ENCODE measurements around the gene MS4A10. TPM values are rescaled to one million over a fixed set of nuclear protein-coding genes. Genes with fewer than 3 reads are reported as not detected.

The MS4A10 gene
- total and polyA plus RNA-seq, 10 of the 15 experiments (the other 5 are each of a cell fraction or from before 2014, with no cell fraction given) = not detected

DNA sequence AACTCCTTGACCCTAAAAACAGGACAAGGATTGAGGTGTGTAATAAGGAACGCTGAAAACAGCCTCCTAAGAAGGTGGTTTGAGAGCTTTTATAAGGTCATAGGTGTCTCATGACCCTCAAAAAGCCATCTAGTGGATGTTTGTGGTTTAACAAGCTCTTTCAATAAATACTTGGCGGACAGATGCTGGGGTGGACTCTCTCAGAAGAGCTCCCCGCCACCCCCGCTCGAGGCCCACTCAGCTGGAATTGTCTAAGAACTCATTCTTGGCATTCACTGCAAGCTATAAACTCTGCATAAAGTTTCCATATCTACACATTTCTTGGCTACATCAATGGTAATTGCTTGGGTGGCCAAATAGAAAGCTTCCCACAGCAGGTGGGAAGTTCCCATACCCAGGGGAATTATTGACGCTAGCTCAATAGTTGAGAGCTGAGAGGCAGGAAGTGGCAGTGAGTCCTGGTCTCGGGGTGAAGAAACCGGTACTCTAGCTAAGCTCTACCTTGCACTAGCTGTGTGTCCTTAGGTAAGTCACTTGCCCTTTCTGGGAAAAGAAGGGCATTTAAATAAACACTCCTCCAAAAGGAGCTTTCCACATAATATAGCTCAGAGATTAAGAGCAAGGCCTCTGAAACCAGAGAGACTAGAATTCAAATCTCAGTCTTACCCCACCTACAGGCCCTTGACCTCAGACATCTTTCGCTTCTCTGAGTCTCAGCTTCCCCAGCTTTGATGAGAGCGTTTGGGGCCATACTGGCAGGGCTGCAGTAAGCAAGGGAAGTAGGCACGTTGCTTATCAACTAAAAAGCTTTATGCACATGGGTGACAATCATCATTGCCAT lies 22.1 kb upstream of the MS4A10 start (continued):
- TF ChIP-seq PBX3 (IDR thresholded peaks at IDR 0.05; ENCODE audit: insufficient replicate concordance, low read depth, low read length) = no peak
- no peak; the same call in 1 of the 2 replicates for TF ChIP-seq MXI1 (IDR thresholded peaks at IDR 0.05; ENCODE audit: low read depth, low read length)
- no peak for TF ChIP-seq JUND (IDR thresholded peaks at IDR 0.05; ENCODE audit: low read depth, low read length)
- TF ChIP-seq SPI1 (IDR thresholded peaks at IDR 0.05; ENCODE audit: borderline replicate concordance, insufficient read depth, low read depth, low read length) = peak; percentile 65; the same call in 1 of the 2 replicates
- TF ChIP-seq CBX3 (IDR thresholded peaks at IDR 0.05; ENCODE audit: borderline replicate concordance, low read depth) = no peak
- TF ChIP-seq ZNF384 (IDR thresholded peaks at IDR 0.05; ENCODE audit: borderline replicate concordance, low read depth, low read length) = no peak
- peak; percentile 94 for TF ChIP-seq NFXL1 (IDR thresholded peaks at IDR 0.05; ENCODE audit: borderline replicate concordance)
- TF ChIP-seq, protein P1, sequence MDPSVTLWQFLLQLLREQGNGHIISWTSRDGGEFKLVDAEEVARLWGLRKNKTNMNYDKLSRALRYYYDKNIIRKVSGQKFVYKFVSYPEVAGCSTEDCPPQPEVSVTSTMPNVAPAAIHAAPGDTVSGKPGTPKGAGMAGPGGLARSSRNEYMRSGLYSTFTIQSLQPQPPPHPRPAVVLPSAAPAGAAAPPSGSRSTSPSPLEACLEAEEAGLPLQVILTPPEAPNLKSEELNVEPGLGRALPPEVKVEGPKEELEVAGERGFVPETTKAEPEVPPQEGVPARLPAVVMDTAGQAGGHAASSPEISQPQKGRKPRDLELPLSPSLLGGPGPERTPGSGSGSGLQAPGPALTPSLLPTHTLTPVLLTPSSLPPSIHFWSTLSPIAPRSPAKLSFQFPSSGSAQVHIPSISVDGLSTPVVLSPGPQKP (IDR thresholded peaks at IDR 0.05; ENCODE audit: low read depth, low read length) = no peak
- no peak for TF ChIP-seq CEBPB (IDR thresholded peaks at IDR 0.05; ENCODE audit: borderline replicate concordance in 1 of 2, low read depth in 2 of 2, low read length in 2 of 2)
- TF ChIP-seq, protein P2, sequence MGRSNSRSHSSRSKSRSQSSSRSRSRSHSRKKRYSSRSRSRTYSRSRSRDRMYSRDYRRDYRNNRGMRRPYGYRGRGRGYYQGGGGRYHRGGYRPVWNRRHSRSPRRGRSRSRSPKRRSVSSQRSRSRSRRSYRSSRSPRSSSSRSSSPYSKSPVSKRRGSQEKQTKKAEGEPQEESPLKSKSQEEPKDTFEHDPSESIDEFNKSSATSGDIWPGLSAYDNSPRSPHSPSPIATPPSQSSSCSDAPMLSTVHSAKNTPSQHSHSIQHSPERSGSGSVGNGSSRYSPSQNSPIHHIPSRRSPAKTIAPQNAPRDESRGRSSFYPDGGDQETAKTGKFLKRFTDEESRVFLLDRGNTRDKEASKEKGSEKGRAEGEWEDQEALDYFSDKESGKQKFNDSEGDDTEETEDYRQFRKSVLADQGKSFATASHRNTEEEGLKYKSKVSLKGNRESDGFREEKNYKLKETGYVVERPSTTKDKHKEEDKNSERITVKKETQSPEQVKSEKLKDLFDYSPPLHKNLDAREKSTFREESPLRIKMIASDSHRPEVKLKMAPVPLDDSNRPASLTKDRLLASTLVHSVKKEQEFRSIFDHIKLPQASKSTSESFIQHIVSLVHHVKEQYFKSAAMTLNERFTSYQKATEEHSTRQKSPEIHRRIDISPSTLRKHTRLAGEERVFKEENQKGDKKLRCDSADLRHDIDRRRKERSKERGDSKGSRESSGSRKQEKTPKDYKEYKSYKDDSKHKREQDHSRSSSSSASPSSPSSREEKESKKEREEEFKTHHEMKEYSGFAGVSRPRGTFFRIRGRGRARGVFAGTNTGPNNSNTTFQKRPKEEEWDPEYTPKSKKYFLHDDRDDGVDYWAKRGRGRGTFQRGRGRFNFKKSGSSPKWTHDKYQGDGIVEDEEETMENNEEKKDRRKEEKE (IDR thresholded peaks at IDR 0.05) = no peak
- TF ChIP-seq GABPA (IDR thresholded peaks at IDR 0.05; ENCODE audit: low read depth) = no peak
- peak; percentile 94 for TF ChIP-seq RELA (IDR thresholded peaks at IDR 0.05; ENCODE audit: borderline replicate concordance, partially characterized antibody)
- TF ChIP-seq ZBTB11 (CRISPR knock-in tag; IDR thresholded peaks at IDR 0.05) = no peak
- peak; percentile 77 for TF ChIP-seq POLR2AphosphoS5 (IDR thresholded peaks at IDR 0.05; ENCODE audit: low read length)
- peak; percentile 41; the same call in 1 of the 2 replicates for TF ChIP-seq CREM (IDR thresholded peaks at IDR 0.05; ENCODE audit: low read depth)
- TF ChIP-seq PAX8 (IDR thresholded peaks at IDR 0.05) = no peak
- peak; percentile 85 for TF ChIP-seq SKIL (IDR thresholded peaks at IDR 0.05; ENCODE audit: low read depth, poor library complexity, severe bottlenecking)
- no peak for TF ChIP-seq SREBF2 (IDR thresholded peaks at IDR 0.05; ENCODE audit: low read length)
